ENCODE results near the gene EVL.

The EVL gene

DNA sequence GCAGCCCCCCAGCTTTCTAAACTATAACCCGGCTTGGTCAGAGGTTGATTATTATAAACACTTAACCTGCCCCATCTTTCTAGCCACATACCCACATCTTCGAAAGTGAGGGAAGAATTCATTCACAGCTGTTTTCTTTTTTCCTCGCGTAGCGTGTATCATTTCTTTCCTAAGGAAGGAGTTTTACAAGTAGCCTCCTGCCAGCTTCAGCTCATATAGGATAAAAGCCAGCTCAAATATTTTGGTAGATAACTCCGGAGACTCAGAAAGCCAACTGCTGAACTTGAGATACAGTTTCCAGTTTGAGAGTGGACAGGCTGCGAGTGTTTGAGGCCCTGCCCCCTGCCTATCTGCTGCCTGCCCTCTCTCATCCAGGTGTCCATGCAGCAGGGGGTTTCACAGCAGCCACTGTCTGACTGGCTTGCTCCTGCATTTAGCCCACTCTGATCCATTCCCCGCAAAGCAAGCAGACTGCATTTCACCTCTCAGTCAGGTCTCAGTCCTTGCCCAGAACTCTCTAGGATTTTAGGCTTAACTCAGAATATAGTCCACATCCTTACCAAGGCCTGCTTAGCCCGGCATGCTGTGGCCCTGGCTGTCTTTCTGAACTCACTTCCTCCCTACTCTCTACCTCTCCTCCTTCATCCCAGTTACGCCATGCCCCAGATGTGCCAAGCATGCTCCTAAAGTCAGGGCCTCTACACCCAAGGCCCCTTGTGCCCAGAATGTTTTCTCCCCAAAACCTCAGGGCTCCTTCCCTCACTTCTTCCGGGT, 46.9 kb downstream of the EVL start:
- no peak for DNase-seq

DNA sequence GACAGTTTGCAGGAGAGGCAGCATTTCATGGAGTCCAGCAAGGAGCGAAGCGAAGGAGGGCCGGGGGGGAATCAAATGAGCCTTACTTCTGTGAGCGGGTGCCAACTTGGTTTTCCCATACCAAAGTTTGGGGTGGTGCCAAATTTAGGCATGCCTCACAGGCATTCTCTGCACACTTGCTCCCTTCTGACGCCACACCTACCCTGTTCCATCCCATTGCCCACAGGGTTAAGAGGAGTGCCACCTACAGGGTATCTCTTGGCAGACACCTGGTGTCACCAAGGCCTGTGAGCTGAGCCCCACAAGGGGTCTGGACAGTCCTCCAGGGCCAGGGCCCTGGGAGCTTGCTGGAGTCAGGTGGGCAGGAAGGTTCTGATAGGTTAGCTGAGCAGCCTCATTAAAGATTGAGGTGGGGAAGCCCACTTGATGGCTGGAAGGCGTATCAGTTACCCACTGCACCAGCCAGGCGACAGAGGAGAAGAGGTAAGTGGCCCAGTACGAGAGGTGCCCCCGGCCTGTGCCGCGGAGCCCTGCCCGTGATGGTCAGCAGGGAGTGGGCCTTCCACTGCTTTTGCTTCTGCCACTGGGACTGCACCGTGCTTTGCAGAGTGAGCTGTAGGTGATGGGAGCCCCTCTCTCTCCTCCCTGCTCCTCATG, 49.0 kb downstream of the EVL start:
- no peak for DNase-seq

DNA sequence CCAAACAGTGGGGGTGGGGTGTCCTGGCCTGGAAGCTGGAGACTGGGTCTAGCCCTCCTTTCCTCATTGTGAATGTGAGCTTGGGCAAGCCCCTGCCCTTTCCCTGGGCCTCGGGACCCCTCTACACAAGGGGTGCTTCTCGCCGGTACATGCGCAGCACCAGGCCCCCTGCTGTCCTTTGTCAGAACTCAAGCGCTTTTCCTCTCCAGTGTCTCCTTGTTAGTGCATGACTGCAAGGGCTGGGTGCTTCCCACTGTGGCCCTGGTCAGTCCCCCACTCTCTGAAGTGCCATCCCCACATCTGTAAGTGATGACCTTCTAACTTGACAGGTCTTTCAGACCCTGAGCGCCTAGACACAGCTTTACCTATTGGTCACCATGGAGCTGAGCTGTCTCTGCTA, 50.0 kb downstream of the EVL start:
- no peak for DNase-seq

DNA sequence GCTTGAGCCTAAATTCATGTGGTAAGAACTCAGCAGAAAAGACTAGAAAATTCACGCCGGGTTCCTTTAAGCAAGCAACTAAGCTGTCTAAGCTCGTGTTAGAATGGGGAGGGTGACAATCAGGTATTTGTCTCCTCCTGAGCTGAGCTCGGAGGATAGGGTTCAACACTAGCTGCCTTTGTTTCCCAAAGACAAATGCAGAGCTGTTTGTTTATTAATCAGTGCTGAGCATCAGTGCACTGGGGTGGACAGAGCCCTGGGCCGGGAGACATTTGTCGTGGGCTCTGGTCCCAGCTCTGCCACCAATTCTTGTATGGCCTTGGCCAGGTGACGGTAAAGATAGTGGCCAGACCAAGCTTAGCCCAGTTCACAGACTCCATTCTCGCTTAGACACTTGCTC, 50.5 kb downstream of the EVL start:
- no peak for DNase-seq

DNA sequence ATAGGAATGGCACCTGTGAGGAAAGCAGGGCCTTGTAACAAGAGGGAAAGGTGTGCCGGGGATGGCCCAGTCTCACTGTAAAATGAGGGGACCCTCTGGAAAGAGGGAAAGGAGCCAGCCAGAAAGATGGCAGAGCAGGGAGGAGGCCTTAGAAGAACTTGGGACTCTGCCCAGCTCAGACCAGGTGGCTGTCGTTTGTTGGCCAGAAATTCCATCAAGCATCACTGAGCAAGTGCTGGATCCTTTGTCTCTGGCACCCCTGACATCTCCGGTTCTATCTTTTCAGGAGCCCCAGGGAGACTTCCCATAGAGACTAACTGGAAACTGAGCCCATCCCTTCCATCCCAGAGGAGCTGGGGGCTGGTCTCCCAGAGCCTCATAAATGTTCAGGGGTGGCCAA, 50.9 kb downstream of the EVL start:
- DNase-seq: no peak

DNA sequence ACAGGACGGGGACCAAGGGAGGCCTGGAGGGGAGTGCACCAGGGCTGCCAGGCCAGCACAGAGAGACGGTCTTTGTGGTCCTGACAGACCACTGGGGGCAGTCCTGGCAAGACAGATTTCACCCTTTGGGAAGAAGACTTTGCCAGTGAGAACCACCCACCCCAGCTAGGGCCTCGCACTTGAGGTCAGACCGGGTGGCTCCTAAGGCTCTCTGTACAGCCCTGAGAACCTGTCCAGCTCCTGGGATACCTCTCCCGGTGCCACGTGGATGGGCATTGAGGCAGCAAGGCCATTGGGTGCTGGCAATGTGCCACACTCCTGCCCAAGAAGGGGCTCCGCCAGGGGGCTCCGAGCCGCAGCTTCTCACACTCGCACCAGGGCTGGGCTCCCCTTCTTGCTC, 51.8 kb downstream of the EVL start:
- no peak for DNase-seq

DNA sequence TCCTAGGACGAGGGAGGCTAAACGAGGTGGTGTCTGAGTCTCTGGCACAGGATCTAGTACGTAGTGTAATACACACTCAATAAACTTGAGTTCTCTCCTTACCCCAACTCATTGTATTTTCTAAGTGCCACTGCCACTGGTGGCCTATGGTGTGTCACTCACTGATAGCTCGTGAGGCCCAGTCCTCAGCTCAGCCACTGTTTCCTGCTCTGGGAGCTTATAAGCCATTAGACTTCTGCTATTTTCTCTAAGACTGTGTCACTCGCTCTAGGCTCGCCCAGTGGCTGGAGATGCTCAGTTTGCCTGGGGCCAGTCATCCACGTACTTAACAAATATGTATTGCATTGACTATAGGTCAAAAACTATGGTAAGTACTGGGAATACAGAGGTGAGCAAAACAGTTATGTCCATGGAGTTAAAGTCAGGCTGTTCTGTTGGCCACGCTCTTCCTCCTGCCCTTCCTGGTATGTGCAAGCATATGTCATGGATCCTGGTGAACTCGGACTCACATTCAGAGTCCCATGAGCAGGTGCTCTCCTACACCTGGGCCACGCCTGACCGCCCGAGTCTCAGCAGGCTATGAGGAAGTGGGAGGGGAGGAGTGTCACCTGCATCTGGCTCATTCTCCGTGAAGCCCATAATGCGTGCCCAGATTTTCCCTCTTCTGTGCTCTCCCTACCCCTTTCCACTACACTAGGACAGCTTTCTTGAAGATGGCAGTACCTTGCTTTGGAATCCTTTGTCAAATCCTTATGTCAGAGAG, 52.6 kb downstream of the EVL start:
- no peak for DNase-seq

DNA sequence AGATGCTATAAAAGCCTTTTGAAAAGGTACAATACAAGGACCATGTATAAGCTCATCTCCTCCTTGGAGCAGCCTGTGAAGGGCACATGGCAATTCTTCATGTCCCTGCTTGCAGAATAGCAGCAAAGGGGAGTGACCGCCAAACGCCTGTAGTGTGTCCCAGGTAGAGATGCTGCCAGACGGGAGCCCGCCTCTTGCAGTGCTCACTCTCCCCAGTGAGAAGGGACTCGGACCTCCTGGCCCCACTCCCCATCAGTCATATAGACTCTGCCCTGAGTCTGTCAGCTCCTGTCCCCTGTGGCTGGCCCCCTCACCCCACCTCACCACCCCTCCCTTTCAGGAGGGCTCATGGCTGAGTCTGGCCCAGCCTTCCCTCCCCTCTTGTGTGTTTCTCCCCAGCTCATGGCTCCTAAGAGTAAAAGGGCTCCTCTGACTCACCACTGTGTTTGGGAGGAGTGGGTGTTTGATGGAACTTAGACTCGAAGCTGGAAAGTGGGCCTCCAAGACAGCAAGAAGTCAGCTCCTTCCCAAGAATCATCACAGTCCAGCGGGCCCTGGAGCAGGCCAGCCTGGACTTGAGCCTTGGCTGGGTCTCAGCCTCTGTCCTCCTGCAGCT, 53.3 kb downstream of the EVL start:
- no peak for DNase-seq

DNA sequence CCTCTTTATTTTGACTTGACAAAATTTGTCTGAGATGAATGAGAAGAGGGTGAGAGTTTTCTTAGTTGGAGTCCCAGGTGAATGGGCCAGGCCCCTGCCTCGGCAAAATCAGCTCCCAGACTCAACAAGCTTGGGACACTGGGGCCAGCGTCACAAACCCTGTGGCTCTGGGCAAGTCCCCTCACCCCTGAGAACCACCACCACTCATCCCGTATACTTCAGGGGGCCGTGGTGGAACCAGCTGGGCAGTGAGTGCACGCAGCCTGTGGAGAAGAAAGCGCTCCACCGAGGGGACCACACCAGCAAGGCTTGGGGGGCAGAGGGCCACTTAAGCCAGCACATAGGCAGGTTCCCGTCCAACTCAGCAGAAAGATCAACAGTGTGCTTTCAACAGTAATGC, 54.0 kb downstream of the EVL start:
- no peak for DNase-seq

DNA sequence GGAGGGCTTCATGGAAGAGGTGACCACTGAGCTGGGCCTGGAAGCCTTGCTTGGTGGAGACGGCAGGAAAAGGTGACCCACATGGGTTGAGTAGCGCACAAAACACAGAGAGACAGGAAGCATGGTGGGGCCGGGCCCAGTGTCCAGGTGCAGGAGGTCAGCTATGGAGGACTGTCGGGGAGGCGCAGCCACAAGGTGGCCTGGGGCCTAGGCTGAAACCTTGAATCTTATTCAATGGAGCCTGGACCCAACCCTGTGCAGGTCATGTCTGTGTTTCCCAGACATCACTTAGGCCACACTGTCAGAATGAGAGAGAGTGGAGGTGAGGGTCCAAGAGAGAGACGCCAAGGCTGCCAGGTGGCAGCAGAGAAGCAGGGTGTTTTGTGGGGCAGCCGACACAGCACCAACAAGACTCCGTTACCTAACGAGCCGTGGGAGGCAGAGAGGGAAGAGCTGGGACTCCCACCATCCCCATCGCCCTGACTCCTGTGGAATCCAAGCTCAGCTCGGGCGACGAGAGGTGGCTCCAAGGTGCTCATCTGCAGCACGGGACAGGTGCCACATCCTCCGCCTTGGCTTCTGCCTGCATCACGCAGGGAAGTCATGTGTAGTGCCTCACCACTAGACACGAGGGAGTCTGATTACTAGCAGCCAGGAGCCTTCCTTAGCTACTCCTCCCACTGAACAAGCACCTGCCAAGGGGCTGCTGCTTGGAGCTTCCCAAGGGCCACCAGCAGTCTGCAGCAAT, 55.5 kb downstream of the EVL start:
- DNase-seq: no peak

DNA sequence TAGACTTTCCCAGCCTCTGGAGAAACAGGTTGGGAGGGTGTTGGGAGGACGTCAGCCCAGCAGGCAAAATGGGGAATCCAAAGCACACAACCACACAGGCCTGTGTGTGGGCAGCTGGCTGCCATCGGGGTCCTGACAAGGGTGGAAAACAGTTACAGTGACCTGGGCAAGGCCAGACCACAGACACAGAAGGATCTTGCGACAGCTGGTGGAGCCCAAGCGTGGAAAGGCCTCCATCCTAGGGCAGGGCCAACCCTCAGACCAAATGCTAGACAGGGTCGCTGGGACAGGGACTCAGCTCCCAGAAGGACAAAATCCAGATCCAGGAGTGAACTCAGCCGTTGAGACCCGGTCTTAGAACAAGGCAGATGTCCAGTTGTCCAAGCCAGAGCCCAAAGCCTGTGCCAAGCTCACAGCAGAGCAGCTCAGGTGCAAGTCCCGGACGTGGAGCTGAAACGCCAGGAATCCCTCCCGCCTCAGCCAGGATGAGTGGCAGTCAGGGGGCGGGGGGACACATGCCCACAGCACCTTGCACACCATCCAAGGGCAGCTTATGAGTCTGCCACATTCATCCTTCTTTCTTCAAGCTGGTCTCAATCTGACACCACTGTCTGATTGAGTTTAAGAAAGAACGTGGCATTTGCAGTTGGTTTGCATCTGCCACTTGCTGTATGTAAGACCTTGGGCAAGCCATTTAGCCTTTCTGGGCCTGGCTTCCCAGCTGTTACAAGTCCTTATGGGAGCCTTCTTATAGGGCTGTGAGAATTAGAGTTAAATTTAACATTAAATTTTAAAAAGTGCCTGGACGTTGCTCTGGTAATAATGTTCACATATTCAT, 56.6 kb downstream of the EVL start:
- no peak for DNase-seq

DNA sequence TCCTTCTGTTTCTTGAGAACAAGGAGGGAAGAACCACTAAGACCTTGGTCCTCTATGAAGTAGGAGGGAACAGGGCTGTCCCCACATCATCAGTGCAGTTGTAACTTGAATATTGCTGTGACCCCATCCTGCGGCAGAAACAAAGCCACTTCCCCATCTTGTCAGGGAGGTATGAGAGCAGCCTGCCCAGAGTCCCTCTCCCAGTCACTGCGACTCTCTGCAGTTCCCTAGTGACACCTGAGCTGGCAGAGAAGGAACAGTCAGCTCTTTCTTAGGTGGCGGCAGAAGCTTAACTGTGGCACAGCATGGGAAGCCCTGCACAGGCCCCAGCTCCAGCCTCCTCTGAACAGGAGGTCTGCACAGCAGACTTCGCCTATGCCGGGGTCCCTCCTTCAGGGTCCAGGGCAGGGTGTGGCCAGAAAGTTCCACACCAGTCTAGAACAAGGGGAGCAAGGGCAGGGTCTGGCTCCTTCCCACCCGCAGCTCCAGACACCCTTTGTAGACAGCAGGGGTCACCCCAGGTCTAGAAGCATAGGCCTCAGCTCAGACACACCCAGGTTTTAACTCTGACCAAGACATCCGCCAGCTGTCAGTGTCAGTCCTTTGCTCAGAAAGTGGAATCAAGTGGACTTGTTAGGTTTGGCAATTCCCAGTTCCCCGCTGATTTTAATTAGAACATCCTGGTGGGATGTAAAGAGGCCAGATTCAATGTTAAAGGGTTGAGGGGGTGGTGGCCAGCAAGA, 57.4 kb downstream of the EVL start:
- DNase-seq: no peak

DNA sequence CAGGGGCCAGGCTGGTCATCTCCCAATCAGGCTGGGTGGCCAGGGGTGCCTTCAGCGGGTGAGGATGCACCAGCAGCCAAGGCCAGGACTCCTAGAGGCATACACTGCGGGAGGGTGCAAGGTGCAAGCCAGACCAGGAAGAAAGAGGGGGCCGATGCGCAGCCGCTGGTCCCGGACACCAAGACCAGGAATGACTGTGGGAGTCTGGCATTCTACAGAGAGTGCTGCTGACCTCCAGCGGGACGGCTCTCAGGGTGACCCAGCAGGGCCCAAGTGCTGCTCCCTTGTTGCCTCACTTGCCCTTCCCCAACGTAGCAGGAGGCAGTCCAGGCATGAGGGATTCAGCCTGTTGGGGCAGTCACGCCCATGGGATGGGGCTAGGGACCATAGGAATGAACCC, 58.4 kb downstream of the EVL start:
- no peak for DNase-seq

DNA sequence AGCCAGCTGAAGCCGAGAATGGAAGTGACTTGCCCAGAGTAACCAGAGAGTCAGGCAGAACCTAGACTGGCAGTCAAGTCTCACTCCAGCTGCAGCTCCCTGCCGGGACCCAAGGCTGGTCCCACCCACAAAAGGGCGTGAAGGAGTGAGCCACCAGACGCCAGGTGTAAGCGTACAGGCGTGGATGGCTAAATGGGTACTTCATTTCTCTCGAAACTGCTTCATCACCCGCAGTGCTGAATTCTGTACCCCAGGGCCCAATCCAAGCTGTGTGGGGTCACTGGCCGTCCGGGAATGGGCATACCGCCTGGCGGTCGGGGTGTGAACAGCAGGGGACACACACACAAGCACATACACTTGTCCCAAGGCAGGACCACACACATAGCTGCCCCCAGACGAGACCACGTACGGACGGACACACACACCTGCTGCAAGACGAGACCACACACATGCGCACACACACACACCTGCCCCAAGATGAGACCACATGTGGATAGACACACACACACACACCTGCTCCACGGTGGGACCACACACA, 59.4 kb downstream of the EVL start:
- no peak for DNase-seq

DNA sequence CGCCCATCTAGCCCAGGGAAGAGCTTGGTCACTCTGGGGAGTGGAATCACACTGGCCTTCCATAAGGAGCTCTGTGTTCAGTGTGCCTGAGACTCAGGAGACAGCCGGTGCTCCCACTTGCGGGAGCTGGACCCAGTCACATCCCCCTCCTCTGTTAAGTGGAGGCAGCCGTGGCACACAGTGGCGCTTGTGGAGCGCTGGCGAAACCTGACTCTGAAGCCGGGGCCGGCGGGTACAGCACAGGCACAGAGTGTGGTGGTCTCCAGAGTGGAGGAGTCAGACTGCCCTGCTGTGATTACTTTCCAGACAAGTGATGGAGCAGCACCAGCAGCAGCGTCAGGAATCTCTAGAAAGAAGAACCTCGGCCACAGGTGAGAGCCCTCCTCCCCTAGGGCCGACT, 61.2 kb downstream of the EVL start:
- no peak for DNase-seq

DNA sequence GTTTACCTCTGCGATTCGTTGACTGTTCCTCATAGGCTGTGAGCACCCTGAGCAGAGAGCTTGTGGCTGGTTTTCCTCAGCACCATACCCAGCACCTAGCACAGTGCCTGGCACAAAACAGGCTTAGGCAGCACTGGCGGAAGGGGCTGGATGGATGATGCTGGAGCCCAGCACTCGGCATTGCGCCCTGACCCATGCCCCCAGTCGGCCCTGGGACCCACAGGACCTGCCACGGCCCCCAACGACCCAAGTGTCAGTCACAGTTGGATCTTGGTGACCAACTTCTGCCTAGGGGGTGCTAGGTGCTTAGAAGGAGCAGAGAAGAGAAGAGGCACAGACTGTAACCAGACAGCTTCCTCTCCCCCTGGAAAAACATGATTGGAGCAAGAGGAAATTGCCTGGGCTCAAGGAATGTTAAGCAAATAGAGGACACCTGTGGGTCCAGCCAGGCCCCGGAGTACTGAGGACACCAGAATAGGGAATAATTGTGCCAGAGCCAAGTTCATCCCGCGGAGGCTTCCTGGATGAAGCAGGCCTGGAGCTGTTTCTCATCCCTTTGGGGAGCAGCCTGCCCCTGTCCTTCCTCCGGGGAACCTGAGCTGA, 62.7 kb downstream of the EVL start:
- no peak for DNase-seq

DNA sequence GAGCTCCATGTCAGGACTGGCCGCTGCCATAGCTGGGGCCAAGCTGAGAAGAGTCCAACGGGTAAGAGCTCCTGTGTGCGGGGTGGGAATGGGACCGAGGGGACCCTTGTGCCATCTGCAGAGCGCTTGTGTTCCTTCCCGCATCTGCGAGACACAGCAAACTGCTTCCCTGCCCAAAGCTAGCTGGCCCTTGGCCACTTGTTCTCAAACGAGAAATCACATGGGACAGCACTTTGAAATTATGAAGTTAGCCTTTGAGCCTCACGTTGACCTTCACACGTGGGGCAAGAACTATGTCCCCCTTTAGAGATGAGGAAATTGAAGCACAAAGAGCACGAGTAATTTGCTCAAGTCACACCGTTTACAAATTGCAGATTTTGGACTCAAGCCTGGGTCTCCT, 63.5 kb downstream of the EVL start:
- DNase-seq: no peak

DNA sequence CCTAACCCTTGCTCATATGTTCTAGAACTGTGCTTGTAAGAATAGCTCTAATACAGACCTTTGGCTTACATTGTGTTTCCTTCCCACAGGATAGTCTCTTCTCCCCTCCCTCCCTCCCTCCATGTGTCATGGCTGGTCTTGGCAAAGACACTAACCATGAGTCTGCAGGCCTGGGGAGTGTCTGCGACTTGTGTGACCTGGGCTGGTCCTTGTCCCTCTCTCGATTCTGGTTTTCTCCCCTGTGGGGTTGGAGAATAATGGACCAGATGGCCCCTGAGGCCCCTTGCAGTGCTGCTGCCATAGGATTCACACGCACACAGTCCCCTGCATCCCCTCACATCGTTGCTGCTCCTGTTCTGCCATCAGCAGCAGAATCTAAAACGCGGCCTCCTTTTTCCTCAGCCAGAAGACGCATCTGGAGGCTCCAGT, 64.0 kb downstream of the EVL start:
- no peak for DNase-seq

DNA sequence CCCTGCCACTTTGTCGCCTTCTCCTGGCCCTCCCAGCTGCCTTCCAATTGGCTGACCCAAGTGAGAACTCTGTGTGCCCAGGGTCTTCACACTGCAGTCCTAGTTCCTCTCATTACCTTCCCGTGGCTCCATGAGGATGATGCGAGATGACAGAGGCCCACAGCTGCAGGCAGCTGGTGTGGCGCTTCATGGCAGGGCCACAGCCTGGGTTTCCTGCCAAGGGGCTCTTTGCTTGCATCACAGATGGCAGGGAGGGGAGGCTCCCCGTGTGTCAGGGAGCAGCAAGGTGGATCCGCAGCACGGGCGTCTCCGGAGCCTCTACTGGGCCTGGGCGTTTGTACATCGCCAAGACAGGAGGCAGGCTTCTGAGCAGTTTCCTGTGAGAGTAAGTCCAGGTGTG, 65.3 kb downstream of the EVL start:
- no peak for DNase-seq

DNA sequence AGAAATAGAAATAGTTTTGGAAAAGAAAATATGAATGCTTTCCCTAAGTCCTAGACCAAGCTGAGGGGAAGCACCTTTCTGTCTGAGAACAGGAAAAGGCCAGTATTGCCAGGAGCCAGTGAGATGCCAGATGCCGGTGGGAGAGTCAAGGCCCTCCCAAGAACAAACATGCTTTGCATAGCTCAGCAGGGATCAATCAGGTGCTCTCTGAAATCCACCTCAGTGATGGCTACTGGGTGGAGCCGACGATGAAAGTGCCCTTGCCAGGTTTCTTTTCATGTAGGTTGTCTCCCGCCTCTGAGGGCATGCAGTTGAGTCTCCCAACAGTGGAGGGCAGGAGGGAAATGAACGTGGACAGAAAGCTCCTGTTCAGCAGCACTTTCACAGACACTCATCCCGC, 66.0 kb downstream of the EVL start:
- DNase-seq: no peak
